DOHH2 (cell line): ENCODE measurements around the gene PDE1C.

ENCODE experiments used
- CTCF ChIP-seq: fragments of 200-600 bp; sonication (generic); IDR thresholded peaks from one replicate; pipeline ENCODE4 v1.5.1; 2014; ENCODE audit warnings: antibody characterized with exemption, mild to moderate bottlenecking, low read depth, low read length; ENCODE audit not compliant: poor library complexity, severe bottlenecking
- EZH2phosphoT487 ChIP-seq: fragments of 200-600 bp; sonication (generic); IDR thresholded peaks from 2 replicates; pipeline ENCODE4 v1.6.1; 2017; ENCODE audit warnings: borderline replicate concordance, mild to moderate bottlenecking, antibody characterized with exemption, low read length, moderate library complexity, mixed read lengths

GRCh38 chr7:31783221-31783620 lies 287.0 kb downstream of the PDE1C start:
- TF ChIP-seq CTCF (no peak), EZH2phosphoT487 (no peak)
